Glutamatergic neuron (in vitro differentiated cells): Measurements from ENCODE around the gene CARD19. TPM values are rescaled to one million over a fixed set of nuclear protein-coding genes. Genes with fewer than 3 reads are reported as not detected.

Source experiments
- DNase-seq: peaks from one replicate; pipeline ENCODE4 v3.0.0; 2022
- H3K27ac Mint-ChIP-seq: one replicate; pipeline ENCODE4 v1.8.0; 2020; ENCODE audit warnings: mild to moderate bottlenecking, mixed read lengths, inconsistent platforms; ENCODE audit not compliant: unreplicated experiment
- H3K27me3 Mint-ChIP-seq: one replicate; pipeline ENCODE4 v1.8.0; 2020; ENCODE audit warnings: mild to moderate bottlenecking, moderate library complexity, mixed read lengths, inconsistent platforms; ENCODE audit not compliant: unreplicated experiment
- H3K36me3 Mint-ChIP-seq: one replicate; pipeline ENCODE4 v1.8.0; 2020; ENCODE audit warnings: mild to moderate bottlenecking, mixed read lengths, inconsistent platforms; ENCODE audit not compliant: unreplicated experiment
- H3K4me1 Mint-ChIP-seq: one replicate; pipeline ENCODE4 v1.8.0; 2020; ENCODE audit warnings: mild to moderate bottlenecking, low read depth, mixed read lengths, inconsistent platforms; ENCODE audit not compliant: unreplicated experiment
- H3K4me3 Mint-ChIP-seq: one replicate; pipeline ENCODE4 v1.8.0; 2020; ENCODE audit warnings: mild to moderate bottlenecking, mixed read lengths, inconsistent platforms; ENCODE audit not compliant: unreplicated experiment
- H3K9me3 Mint-ChIP-seq: one replicate; pipeline ENCODE4 v1.8.0; 2020; ENCODE audit warnings: mild to moderate bottlenecking, moderate library complexity, mixed read lengths, inconsistent platforms; ENCODE audit not compliant: unreplicated experiment
- total RNA-seq: library from RNA; stranded (reverse); fragmentation: NEBNext Ultra II Directional; extraction: Animal tissue kit (Norgen Biotek cat#: 25700); gene quantifications from one replicate; pipeline ENCODE4 v1.2.1, GENCODE V29; 2021; ENCODE audit not compliant: unreplicated experiment
- TF ChIP-seq, protein P1 (sequence below): fragments of 200-600 bp; sonication (generic); IDR thresholded peaks from one replicate; pipeline ENCODE4 v1.5.0; 2021; ENCODE audit not compliant: partially characterized antibody, unreplicated experiment

CARD19 gene
- total RNA-seq, 1 donor from 2014 or later = 55.8 TPM

DNA sequence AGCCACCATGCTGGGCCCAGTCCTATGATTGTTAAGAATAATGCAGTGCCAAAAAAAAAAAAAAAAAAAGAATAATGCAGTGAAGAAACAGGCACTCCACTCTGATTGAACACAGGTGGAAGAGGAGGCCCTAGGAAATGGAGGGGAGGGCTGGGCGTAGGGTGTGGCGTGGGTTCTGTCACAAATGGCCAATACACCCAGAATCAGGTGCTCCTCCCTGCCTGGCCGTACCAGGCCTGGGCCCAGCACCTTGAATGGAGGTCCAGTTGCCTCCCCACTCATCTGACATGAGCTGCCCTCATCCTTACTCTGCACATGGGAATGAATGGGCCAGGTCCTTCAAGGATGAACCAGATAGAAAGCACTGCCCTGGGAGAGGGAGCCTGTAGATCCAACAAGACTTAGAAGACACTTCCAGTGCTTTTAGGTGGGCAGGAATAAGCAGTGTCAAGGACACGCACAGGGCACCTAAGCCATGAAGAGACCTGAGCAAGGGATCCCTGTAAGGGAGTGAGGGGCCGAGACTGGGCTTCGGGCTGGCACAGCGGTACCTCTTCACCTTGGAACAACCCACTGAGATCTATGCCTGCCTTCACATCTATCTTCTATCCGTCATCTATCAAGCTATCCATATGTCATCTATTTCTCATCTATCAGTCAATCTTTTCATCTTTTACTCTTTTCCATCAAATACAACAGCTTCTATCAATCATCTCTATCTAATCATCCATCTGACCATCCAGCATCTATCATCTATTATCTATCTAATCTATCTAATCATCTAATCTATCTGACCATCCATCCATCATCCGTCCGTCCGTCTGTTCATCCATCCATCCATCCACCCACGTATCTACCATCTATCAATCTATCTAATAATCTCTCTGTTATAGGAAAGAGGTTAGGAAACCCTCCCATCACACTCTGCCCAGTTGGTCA is 22.2 kb downstream of the CARD19 start:
- Mint-ChIP-seq H3K4me3 (no peak overlapping the region), H3K4me1 (peaks cover 2% of the 10 kb centered on the region), H3K9me3 (peaks cover 7% of the 10 kb centered on the region), H3K27me3 (peaks cover 6% of the 10 kb centered on the region), H3K27ac (no peak overlapping the region), H3K36me3 (peaks cover 5% of the 10 kb centered on the region)
- TF ChIP-seq, protein P1, sequence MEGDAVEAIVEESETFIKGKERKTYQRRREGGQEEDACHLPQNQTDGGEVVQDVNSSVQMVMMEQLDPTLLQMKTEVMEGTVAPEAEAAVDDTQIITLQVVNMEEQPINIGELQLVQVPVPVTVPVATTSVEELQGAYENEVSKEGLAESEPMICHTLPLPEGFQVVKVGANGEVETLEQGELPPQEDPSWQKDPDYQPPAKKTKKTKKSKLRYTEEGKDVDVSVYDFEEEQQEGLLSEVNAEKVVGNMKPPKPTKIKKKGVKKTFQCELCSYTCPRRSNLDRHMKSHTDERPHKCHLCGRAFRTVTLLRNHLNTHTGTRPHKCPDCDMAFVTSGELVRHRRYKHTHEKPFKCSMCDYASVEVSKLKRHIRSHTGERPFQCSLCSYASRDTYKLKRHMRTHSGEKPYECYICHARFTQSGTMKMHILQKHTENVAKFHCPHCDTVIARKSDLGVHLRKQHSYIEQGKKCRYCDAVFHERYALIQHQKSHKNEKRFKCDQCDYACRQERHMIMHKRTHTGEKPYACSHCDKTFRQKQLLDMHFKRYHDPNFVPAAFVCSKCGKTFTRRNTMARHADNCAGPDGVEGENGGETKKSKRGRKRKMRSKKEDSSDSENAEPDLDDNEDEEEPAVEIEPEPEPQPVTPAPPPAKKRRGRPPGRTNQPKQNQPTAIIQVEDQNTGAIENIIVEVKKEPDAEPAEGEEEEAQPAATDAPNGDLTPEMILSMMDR = no peak
- DNase-seq = no peak

DNA sequence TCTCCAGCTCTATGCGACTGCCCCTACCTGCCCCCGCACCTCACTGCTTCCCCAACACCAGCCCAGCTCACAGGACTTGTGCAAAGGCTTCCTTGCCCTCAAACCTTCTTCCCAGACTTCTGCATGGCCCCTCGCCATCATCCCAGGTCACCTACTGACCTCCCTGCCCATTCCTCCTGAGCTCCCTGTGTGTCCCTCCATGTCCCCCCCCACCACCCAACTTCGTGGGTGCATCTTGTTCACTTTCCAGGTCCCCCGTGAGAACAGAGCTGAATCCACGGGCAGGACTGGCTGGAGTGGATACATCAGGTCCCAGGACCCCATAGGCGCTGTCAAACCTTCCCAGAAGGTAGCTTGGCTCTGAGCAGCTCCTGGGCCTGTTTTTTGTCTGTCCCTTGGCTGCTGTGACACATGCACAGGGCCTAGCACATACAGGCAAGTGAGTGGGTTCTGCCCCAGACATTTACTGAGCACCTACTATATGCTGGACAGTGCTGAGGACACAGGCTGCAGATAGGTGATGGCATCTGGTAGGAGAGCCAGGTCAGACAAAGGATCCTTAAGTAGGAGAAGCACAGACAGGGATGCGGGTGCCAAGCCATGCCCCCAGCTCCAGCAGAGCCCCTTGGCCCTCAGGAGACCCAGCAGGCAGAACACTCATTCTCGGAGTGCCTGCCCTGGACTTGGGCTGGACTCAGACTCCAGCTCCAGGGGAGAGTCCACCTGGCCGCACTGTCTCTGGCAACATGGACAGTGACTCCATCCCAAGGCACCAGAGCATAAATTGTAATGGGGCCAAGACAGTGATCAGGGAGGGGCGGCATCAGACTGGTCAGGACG is 23.1 kb downstream of the CARD19 start:
- Mint-ChIP-seq H3K9me3 (peaks cover 6% of the 10 kb centered on the region), H3K36me3 (peaks cover 5% of the 10 kb centered on the region), H3K27me3 (peaks cover 6% of the 10 kb centered on the region), H3K4me1 (peaks cover 2% of the 10 kb centered on the region), H3K27ac (no peak overlapping the region), H3K4me3 (no peak overlapping the region)
- TF ChIP-seq, protein P1 = no peak
- DNase-seq = peak; percentile 10

DNA sequence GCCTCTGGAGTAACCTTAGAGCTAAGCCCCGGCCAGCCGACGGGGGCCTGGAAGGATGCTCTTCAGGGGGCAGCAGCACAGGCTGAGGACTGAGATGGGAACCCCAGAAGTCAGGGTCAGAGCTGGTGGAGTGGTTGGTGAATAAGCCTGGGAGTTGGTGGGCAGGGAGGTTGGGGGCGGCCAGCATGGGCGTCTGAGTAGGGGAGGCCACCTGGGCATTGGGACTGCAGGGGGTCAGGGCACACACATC is 23.6 kb downstream of the CARD19 start:
- H3K4me3 Mint-ChIP-seq = no peak overlapping the region
- TF ChIP-seq, protein P1 = no peak
- DNase-seq = no peak
- H3K27ac Mint-ChIP-seq = no peak overlapping the region
- peaks cover 5% of the 10 kb centered on the region for H3K36me3 Mint-ChIP-seq
- H3K9me3 Mint-ChIP-seq = peaks cover 5% of the 10 kb centered on the region
- H3K4me1 Mint-ChIP-seq = peaks cover 2% of the 10 kb centered on the region
- peaks cover 6% of the 10 kb centered on the region for H3K27me3 Mint-ChIP-seq

DNA sequence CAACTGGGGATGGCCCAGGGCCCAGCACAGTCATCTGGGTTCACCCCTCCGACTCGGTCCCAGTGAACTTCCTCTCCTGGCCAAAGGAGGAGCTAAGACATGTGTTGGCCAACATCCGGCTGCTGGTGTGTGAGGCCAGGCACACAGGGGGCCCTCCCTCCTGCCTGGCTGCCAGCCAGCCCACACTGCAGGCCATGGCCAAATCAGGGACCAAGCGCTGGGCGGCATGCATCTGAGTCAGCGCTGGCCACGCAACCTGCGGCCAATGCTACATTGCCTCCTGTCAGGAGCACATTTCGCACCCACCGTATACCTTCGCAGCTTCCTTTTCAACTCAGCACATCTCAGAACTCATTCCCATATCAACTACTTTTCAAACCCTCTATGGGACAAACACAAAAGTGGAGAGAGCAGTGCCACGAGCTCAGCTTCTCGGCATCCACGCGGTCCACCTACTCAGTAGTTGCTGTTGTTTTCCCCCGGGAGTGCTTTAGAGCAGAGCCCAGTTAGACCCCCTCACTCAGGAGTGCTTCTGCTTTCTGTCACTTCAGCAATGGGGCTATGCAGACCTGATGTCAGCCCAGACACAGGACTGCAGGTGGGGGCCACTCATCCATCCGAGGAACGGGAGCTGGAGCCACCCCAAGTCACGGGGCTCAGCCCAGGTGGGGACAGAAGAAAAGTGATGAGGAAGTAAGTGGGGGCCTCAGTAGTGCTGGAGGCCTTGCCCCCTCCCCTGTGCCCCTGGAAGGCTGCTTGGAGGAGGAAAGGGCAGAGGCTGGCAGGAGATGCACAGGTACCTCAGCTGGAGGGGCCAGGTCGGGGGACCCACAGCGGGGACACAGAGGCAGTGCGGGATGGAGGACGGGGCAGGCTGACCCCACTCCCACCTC is 24.2 kb downstream of the CARD19 start:
- TF ChIP-seq, protein P1 = no peak
- DNase-seq = peak; percentile 22
- H3K36me3 Mint-ChIP-seq = peaks cover 5% of the 10 kb centered on the region
- peaks cover 6% of the 10 kb centered on the region for H3K27me3 Mint-ChIP-seq
- no peaks in the 10 kb centered on the region for H3K4me1 Mint-ChIP-seq
- H3K27ac Mint-ChIP-seq = no peak overlapping the region
- peaks cover 2% of the 10 kb centered on the region for H3K9me3 Mint-ChIP-seq
- H3K4me3 Mint-ChIP-seq = no peak overlapping the region
